Retina (tissue), 1 donor: Measurements from ENCODE around the gene GNAI2.

Source experiments
- DNase-seq: peaks from one replicate; pipeline ENCODE4 v3.0.0-alpha.2; 2016

Gene GNAI2

GRCh38 chr3:50235716-50236483 is at the start of gene GNAI2:
Gene GNAI2, plus strand, starts transcription at chr3:50236204. Its CDS starts 132 bp downstream, at chr3:50236336.
- peak; percentile 96 for DNase-seq

GRCh38 chr3:50187750-50188149 is 48.3 kb upstream of the GNAI2 start:
- DNase-seq: no peak

- DNase-seq: peak; percentile 73
Measured at GRCh38 chr3:50189274-50189673, 46.7 kb upstream of the GNAI2 start.

GRCh38 chr3:50189989-50190388 is 46.0 kb upstream of the GNAI2 start:
- no peak for DNase-seq

- DNase-seq: no peak
Measured at GRCh38 chr3:50190936-50191660, 44.9 kb upstream of the GNAI2 start, which contains the start of gene GNAT1. Gene GNAT1, plus strand, starts transcription at chr3:50191610. Its CDS starts 116 bp downstream, at chr3:50191726.

GRCh38 chr3:50192124-50192523 is 43.9 kb upstream of the GNAI2 start:
- no peak for DNase-seq

- peak; percentile 92 for DNase-seq
Measured at GRCh38 chr3:50192689-50193141, 43.3 kb upstream of the GNAI2 start.

GRCh38 chr3:50193286-50193685 is 42.7 kb upstream of the GNAI2 start:
- no peak for DNase-seq

GRCh38 chr3:50193746-50194127 is 42.3 kb upstream of the GNAI2 start:
- no peak for DNase-seq

- peak; percentile 89 for DNase-seq
Measured at GRCh38 chr3:50194128-50194902, 41.7 kb upstream of the GNAI2 start.

GRCh38 chr3:50194903-50195500 is 41.0 kb upstream of the GNAI2 start:
- DNase-seq: no peak

GRCh38 chr3:50195501-50196252 is 40.3 kb upstream of the GNAI2 start:
- DNase-seq: no peak

GRCh38 chr3:50196253-50196801 is 39.7 kb upstream of the GNAI2 start:
- no peak for DNase-seq

- DNase-seq: peak; percentile 54
Measured at GRCh38 chr3:50201573-50202315, 34.3 kb upstream of the GNAI2 start.

GRCh38 chr3:50202353-50203112 is 33.5 kb upstream of the GNAI2 start:
- DNase-seq: no peak

- DNase-seq: no peak
Measured at GRCh38 chr3:50203113-50203808, 32.7 kb upstream of the GNAI2 start.

GRCh38 chr3:50203809-50204803 is 31.9 kb upstream of the GNAI2 start:
- DNase-seq: no peak

GRCh38 chr3:50204804-50205412 is 31.1 kb upstream of the GNAI2 start, which contains the start of gene SLC38A3:
Gene SLC38A3, plus strand, starts transcription at chr3:50205271. Its CDS starts 8,929 bp downstream, at chr3:50214200.
- peak; percentile 47 for DNase-seq
